Measurements from ENCODE around the gene USP37. TPM values are rescaled to one million over a fixed set of nuclear protein-coding genes. Genes with fewer than 3 reads are reported as not detected.
A peak's percentile ranks its signal among the peaks of the same experiment; 100 is the strongest.

Gene USP37
- total and polyA plus RNA-seq, 2 of the 13 experiments (the other 11 are each of a cell fraction or from before 2014, with no cell fraction given): 6.5 to 30.6 TPM

DNA sequence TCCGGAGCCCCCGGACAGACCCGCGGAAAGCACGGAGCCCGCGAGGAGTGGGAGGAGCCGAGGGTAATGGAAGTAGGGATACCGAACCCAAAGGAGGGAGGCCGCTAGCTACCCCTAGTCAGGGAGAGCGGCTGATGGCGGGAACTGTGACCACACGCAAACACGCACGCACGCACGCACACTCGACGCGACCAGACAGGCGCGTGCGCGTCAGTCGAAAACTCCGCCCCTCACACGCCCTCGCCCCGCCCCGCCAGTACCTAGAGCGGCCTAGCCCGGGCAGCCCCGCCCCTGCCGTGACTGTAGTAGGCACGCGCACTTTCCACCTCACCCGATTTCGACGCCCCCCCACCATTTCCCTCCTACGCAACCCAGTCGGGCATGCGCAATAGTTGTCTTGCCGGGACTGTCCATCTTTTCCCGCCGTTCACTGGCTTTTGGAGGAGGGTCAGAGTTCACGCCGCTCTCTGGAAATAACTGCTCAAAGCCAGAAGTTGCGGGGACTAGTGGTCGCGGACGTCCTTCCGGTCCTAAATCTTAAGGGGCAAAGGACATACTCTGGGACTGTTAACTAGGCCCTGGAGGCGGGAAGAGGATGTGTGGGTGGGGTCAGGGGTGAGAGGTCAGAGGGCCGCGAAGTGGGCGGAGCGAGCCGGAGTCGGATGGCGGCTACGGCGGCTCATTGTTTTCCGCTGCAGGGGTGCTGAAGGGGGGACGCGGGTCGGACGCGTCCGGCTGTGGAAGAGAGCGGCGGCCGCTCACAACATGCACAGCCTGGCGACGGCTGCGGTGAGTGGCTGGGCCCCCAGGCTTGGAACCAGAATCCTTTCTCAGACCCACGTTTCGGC is at the start of gene USP37, which contains the start of gene CNOT9 (continued):
- TF ChIP-seq, protein P1, sequence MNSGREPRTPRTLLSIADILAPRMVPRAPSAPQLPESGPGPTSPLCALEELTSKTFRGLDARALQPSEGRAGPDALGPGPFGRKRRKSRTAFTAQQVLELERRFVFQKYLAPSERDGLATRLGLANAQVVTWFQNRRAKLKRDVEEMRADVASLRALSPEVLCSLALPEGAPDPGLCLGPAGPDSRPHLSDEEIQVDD (CRISPR knock-in tag; IDR thresholded peaks at IDR 0.05; ENCODE audit: borderline replicate concordance): peak; percentile 86; the same call in 1 of the 2 replicates
- TF ChIP-seq HDAC2 (CRISPR knock-in tag; IDR thresholded peaks at IDR 0.05) (peak; percentile 40), SRF (IDR thresholded peaks at IDR 0.05; ENCODE audit: low read depth, low read length) (peak; percentile 44; the same call in 1 of the 2 replicates), MAFF (IDR thresholded peaks at IDR 0.05; ENCODE audit: low read depth, low read length) (no peak), ZMYM4 (CRISPR knock-in tag; IDR thresholded peaks at IDR 0.05) (peak; percentile 96), BORCS8-MEF2B (CRISPR knock-in tag; IDR thresholded peaks at IDR 0.05) (peak; percentile 99), TAF15 (IDR thresholded peaks at IDR 0.05; ENCODE audit: low read depth, low read length, poor library complexity, severe bottlenecking) (peak; percentile 85), FOXK1 (CRISPR knock-in tag; IDR thresholded peaks at IDR 0.05; ENCODE audit: borderline replicate concordance, low read depth) (peak; percentile 32; the same call in 1 of the 2 replicates), TCF7L2 (IDR thresholded peaks at IDR 0.05; ENCODE audit: low read depth, low read length) (no peak), PAF1 (CRISPR knock-in tag; IDR thresholded peaks at IDR 0.05) (no peak), ZNF121 (CRISPR knock-in tag; IDR thresholded peaks at IDR 0.05) (peak; percentile 34; the same call in 1 of the 2 replicates), ZNF10 (CRISPR knock-in tag; IDR thresholded peaks at IDR 0.05; ENCODE audit: borderline replicate concordance, low read depth) (no peak), ZNF207 (IDR thresholded peaks at IDR 0.05; ENCODE audit: borderline replicate concordance) (no peak), ZNF569 (CRISPR knock-in tag; IDR thresholded peaks at IDR 0.05; ENCODE audit: borderline replicate concordance) (peak; percentile 96; the same call in 1 of the 2 replicates), KDM2A (CRISPR knock-in tag; IDR thresholded peaks at IDR 0.05; ENCODE audit: borderline replicate concordance, low read depth) (0 out of 2 replicates have a peak, but pooled peaks have one; percentile 16), KDM4B (CRISPR knock-in tag; IDR thresholded peaks at IDR 0.05) (no peak; the same call in 1 of the 2 replicates), NCOA5 (CRISPR knock-in tag; IDR thresholded peaks at IDR 0.05) (no peak), ZNF30 (CRISPR knock-in tag; IDR thresholded peaks at IDR 0.05) (peak; percentile 92), EEA1 (CRISPR knock-in tag; IDR thresholded peaks at IDR 0.05; ENCODE audit: borderline replicate concordance) (peak; percentile 93), ZNF674 (CRISPR knock-in tag; IDR thresholded peaks at IDR 0.05; ENCODE audit: low read depth) (peak; percentile 24; the same call in 1 of the 2 replicates), ZNF225 (CRISPR knock-in tag; IDR thresholded peaks at IDR 0.05) (peak; percentile 27; the same call in 1 of the 2 replicates), MEIS1 (CRISPR knock-in tag; IDR thresholded peaks at IDR 0.05; ENCODE audit: borderline replicate concordance) (peak; percentile 11; the same call in 1 of the 2 replicates)
- TF ChIP-seq, protein P2, sequence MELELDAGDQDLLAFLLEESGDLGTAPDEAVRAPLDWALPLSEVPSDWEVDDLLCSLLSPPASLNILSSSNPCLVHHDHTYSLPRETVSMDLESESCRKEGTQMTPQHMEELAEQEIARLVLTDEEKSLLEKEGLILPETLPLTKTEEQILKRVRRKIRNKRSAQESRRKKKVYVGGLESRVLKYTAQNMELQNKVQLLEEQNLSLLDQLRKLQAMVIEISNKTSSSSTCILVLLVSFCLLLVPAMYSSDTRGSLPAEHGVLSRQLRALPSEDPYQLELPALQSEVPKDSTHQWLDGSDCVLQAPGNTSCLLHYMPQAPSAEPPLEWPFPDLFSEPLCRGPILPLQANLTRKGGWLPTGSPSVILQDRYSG (CRISPR knock-in tag; IDR thresholded peaks at IDR 0.05): peak; percentile 98
- TF ChIP-seq, protein P3, sequence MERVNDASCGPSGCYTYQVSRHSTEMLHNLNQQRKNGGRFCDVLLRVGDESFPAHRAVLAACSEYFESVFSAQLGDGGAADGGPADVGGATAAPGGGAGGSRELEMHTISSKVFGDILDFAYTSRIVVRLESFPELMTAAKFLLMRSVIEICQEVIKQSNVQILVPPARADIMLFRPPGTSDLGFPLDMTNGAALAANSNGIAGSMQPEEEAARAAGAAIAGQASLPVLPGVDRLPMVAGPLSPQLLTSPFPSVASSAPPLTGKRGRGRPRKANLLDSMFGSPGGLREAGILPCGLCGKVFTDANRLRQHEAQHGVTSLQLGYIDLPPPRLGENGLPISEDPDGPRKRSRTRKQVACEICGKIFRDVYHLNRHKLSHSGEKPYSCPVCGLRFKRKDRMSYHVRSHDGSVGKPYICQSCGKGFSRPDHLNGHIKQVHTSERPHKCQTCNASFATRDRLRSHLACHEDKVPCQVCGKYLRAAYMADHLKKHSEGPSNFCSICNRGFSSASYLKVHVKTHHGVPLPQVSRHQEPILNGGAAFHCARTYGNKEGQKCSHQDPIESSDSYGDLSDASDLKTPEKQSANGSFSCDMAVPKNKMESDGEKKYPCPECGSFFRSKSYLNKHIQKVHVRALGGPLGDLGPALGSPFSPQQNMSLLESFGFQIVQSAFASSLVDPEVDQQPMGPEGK (CRISPR knock-in tag; IDR thresholded peaks at IDR 0.05): peak; percentile 88
- TF ChIP-seq, protein P4, sequence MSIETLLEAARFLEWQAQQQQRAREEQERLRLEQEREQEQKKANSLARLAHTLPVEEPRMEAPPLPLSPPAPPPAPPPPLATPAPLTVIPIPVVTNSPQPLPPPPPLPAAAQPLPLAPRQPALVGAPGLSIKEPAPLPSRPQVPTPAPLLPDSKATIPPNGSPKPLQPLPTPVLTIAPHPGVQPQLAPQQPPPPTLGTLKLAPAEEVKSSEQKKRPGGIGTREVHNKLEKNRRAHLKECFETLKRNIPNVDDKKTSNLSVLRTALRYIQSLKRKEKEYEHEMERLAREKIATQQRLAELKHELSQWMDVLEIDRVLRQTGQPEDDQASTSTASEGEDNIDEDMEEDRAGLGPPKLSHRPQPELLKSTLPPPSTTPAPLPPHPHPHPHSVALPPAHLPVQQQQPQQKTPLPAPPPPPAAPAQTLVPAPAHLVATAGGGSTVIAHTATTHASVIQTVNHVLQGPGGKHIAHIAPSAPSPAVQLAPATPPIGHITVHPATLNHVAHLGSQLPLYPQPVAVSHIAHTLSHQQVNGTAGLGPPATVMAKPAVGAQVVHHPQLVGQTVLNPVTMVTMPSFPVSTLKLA (IDR thresholded peaks at IDR 0.05): peak; percentile 84

All from HepG2 (cell line).